Upper lobe of right lung (tissue), 1 donor: ENCODE measurements around the gene MAP2. TPM values are rescaled to one million over a fixed set of nuclear protein-coding genes. Genes with fewer than 3 reads are reported as not detected.

Source experiments
- ATAC-seq: fragments of 200-7000 bp; cut with Tn5 transposase; one replicate; pipeline ENCODE4 v1.9.1; 2020; ENCODE audit warnings: mild to moderate bottlenecking, moderate library complexity
- DNase-seq: peaks from one replicate; pipeline ENCODE4 v3.0.0-alpha.2; 2020
- H3K27ac ChIP-seq: fragments of 200-600 bp; one replicate; pipeline ENCODE4 v1.8.0; 2022
- H3K27me3 ChIP-seq: fragments of 200-600 bp; one replicate; pipeline ENCODE4 v1.8.0; 2022; ENCODE audit warnings: mild to moderate bottlenecking
- H3K36me3 ChIP-seq: fragments of 200-600 bp; one replicate; pipeline ENCODE4 v1.8.0; 2022
- H3K4me1 ChIP-seq: fragments of 200-600 bp; one replicate; pipeline ENCODE4 v1.8.0; 2022
- H3K4me3 ChIP-seq: fragments of 200-600 bp; one replicate; pipeline ENCODE4 v1.8.0; 2022; ENCODE audit warnings: mild to moderate bottlenecking
- H3K9me3 ChIP-seq: fragments of 200-600 bp; one replicate; pipeline ENCODE4 v1.8.0; 2022
- CTCF ChIP-seq: fragments of 200-600 bp; IDR thresholded peaks from one replicate; pipeline ENCODE4 v1.8.0; 2022; ENCODE audit warnings: antibody characterized with exemption
- intact Hi-C: fragments of 100-400 bp; cut with DNase I; formaldehyde crosslinking; loops from one replicate; pipeline ENCODE4 v1.11.0; 2022
- total RNA-seq: library from RNA; stranded (reverse); fragmentation: NEBNext Ultra II Directional; extraction: Animal tissue kit (Norgen Biotek cat#: 25700); gene quantifications from one replicate; pipeline ENCODE4 v1.2.1, GENCODE V29; 2021
- donor health status: DM: no; HTN: yes; CAD: no; lungs with severe emphysema.

MAP2 gene
- total RNA-seq, 1 donor from 2014 or later: 44.0 TPM

DNA sequence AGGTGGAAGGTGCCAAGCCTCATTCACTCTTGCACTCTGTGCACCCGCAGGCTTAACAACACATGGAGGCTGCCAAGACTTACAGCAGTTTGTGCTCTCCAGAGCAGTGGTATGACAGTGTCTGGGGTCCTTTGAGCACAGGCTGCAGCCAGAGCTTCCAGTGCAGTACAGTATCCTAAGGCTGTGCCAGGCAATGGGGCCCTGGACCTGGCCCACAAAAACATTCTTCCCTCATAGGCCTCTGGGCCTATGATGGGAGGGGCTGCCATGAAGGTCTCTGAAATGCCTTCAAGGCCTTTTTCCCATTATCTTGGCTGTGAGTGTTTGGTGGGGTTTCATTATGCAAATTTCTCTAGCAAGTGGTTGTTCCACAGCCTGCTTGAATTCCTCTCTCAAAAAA lies 74.8 kb downstream of the MAP2 start:
- no peaks in the 10 kb centered on the region for H3K36me3 ChIP-seq
- no peak overlapping the region for H3K27ac ChIP-seq
- intact Hi-C loops: no loop called here
- no peak overlapping the region for H3K4me3 ChIP-seq
- no peak for ATAC-seq
- no peaks in the 10 kb centered on the region for H3K27me3 ChIP-seq
- H3K4me1 ChIP-seq: peaks cover 8% of the 10 kb centered on the region
- no peaks in the 10 kb centered on the region for H3K9me3 ChIP-seq
- TF ChIP-seq CTCF: no peak
- DNase-seq: no peak

GRCh38 chr2:209499069-209499468 lies 75.2 kb downstream of the MAP2 start:
- no peaks in the 10 kb centered on the region for H3K9me3 ChIP-seq
- no peak overlapping the region for H3K4me3 ChIP-seq
- TF ChIP-seq CTCF: no peak
- no peak overlapping the region for H3K27ac ChIP-seq
- no peaks in the 10 kb centered on the region for H3K27me3 ChIP-seq
- no peak for DNase-seq
- H3K4me1 ChIP-seq: peaks cover 8% of the 10 kb centered on the region
- intact Hi-C loops: no loop called here
- ATAC-seq: no peak
- H3K36me3 ChIP-seq: no peaks in the 10 kb centered on the region

DNA sequence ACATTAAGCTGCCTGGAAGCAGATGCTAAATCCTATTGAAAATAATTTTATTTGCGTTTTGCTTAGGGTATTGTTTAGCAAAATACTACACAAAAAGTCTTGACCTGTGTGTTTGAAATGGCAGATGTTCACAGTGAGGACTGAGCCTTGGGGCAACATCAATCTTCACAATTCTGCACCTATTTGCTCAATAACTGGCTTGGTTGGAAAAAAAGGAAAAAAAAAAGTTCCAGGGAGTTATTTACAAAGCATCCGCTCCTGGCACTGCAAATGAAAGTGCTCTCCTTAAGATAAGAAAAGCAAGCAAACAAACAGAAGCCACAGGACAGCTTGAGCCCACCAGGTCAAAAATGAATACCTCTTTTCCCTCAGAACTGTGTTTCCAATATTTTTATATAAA lies 77.7 kb downstream of the MAP2 start:
- no peaks in the 10 kb centered on the region for H3K9me3 ChIP-seq
- DNase-seq: no peak
- TF ChIP-seq CTCF: no peak
- peaks cover under 1% of the 10 kb centered on the region for H3K4me1 ChIP-seq
- no peak overlapping the region for H3K4me3 ChIP-seq
- no peak overlapping the region for H3K27ac ChIP-seq
- no peak for ATAC-seq
- intact Hi-C loops: no loop called here
- no peaks in the 10 kb centered on the region for H3K36me3 ChIP-seq
- no peaks in the 10 kb centered on the region for H3K27me3 ChIP-seq

- DNase-seq (no peak), ATAC-seq (no peak)
- intact Hi-C loops: no loop called here
- TF ChIP-seq CTCF: no peak
- H3K36me3 ChIP-seq: no peaks in the 10 kb centered on the region
- H3K4me1 ChIP-seq: no peaks in the 10 kb centered on the region
- H3K27me3 ChIP-seq: no peaks in the 10 kb centered on the region
- no peak overlapping the region for H3K27ac ChIP-seq
- no peaks in the 10 kb centered on the region for H3K9me3 ChIP-seq
- no peak overlapping the region for H3K4me3 ChIP-seq
Observed at GRCh38 chr2:209505410-209505809, 81.6 kb downstream of the MAP2 start.

DNA sequence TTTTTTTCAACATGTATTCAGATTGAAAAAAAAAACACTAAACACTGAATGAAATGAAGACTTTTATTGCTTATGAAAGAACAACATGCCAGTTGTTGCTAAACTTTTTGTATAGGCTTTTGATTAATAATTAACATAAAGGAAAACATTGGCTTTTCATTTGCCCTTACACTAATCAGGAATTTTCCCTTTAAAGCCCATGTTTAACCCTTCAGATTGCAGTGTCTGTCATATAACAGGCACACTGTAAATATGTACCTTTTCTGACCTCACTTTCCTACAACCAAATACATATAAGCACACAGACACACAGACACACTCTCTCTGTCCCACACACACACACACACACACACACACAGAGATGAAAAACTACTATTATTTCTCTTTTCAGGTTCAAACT lies 84.4 kb downstream of the MAP2 start:
- DNase-seq: no peak
- Histone ChIP-seq H3K9me3 (no peaks in the 10 kb centered on the region), H3K27me3 (no peaks in the 10 kb centered on the region), H3K36me3 (no peaks in the 10 kb centered on the region), H3K4me1 (no peaks in the 10 kb centered on the region), H3K4me3 (no peak overlapping the region), H3K27ac (no peak overlapping the region)
- no peak for TF ChIP-seq CTCF
- ATAC-seq: no peak
- intact Hi-C loops: no loop called here

DNA sequence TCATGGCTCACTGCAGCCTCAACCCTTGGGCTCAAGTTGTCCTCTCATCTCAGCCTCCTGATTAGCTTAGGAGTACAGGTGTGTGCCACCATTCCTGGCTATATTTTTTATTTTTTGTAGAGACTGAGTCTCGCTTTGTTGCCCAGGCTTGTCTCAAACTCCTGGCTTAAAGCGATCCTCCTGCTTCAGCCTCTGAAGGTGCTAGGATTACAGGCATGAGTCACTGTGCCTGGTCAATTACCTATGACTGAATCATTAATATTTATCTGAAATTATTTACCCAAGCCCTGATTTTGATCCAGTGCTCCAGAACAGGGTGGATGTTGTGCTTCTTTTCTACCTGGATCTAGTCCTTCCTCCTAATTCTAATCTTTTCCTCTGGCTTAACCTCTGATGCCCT lies 87.8 kb downstream of the MAP2 start:
- no peaks in the 10 kb centered on the region for H3K36me3 ChIP-seq
- TF ChIP-seq CTCF: no peak
- no peak overlapping the region for H3K4me3 ChIP-seq
- no peaks in the 10 kb centered on the region for H3K27me3 ChIP-seq
- ATAC-seq: no peak
- intact Hi-C loops: no loop called here
- no peak for DNase-seq
- H3K4me1 ChIP-seq: no peaks in the 10 kb centered on the region
- H3K27ac ChIP-seq: no peak overlapping the region
- no peaks in the 10 kb centered on the region for H3K9me3 ChIP-seq
